ENCODE data around the gene COX14.
"Not testable (repeated sequence)": the region's sequence is repeated elsewhere in the genome, so short reads cannot be mapped to it uniquely, and the experiment has no call there.

The COX14 gene

GRCh38 chr12:50151047-50151687 is 39.1 kb downstream of the COX14 start:
- DNase-seq (ENCODE audit: low read depth) = peak; percentile 52
- TF ChIP-seq CTCF (IDR thresholded peaks at IDR 0.05; ENCODE audit: insufficient read depth, low read depth, low read length, missing control alignments) = no peak
- no peak overlapping the region for H3K4me3 ChIP-seq (ENCODE audit: low read length)

- DNase-seq (ENCODE audit: low read depth); H3K4me3 ChIP-seq (ENCODE audit: low read length): not testable (repeated sequence)
These were observed 42.9 kb downstream of the COX14 start for GRCh38 chr12:50154947-50155346.

DNA sequence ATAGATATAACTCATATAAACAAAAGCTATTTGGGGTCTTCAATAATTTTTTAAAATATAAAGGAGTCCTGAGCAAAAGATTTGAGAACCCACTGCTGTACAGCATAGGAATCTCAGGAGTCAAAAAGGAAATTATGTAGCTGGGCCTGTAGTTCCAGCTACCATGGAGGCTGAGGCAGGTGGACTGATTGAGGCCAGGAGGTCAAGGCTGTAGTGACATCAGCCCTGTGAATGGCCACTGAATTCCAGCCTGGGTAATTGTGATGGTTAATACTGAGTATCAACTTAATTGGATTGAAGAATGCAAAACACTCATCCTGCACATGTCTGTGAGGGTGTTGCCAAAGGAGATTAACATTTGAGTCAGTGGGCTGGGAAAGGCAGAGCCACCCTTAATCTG is 44.6 kb downstream of the COX14 start:
- TF ChIP-seq CTCF (IDR thresholded peaks at IDR 0.05; ENCODE audit: insufficient read depth, low read depth, low read length, missing control alignments) = no peak
- DNase-seq (ENCODE audit: low read depth) = no peak

GRCh38 chr12:50157259-50157658 is 45.2 kb downstream of the COX14 start:
- no peak overlapping the region for H3K4me3 ChIP-seq (ENCODE audit: low read length)
- no peak for TF ChIP-seq CTCF (IDR thresholded peaks at IDR 0.05; ENCODE audit: insufficient read depth, low read depth, low read length, missing control alignments)
- no peak for DNase-seq (ENCODE audit: low read depth)

More for the DNA sequence above, 44.6 kb downstream of the COX14 start:
- H3K4me3 ChIP-seq (ENCODE audit: low read length) = no peak overlapping the region

GRCh38 chr12:50160643-50161042 is 48.6 kb downstream of the COX14 start:
- no peak for TF ChIP-seq CTCF (IDR thresholded peaks at IDR 0.05; ENCODE audit: insufficient read depth, low read depth, low read length, missing control alignments)
- H3K4me3 ChIP-seq (ENCODE audit: low read length) = no peak overlapping the region
- DNase-seq (ENCODE audit: low read depth) = no peak

GRCh38 chr12:50162230-50162629 is 50.2 kb downstream of the COX14 start:
- no peak for DNase-seq (ENCODE audit: low read depth)
- TF ChIP-seq CTCF (IDR thresholded peaks at IDR 0.05; ENCODE audit: insufficient read depth, low read depth, low read length, missing control alignments) = no peak
- H3K4me3 ChIP-seq (ENCODE audit: low read length) = no peak overlapping the region

DNA sequence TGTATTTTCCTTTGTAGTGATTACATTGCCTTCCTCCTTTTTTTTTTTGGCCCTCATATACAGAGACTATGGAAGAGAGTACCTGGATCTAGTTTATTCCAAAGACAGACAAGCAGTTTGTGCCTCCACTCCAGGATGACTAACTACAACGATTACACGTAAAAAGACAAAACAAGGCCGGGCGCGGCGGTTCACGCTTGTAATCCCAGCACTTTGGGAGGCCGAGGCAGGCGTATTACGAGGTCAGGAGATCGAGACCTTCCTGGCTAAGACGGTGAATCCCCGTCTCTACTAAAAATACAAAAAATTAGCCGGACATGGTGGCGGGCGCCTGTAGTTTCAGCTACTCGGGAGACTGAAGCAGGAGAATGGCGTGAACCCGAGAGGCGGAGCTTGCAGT is 52.9 kb downstream of the COX14 start:
- no peak for DNase-seq (ENCODE audit: low read depth)
- H3K4me3 ChIP-seq (ENCODE audit: low read length) = no peak overlapping the region
- TF ChIP-seq CTCF (IDR thresholded peaks at IDR 0.05; ENCODE audit: insufficient read depth, low read depth, low read length, missing control alignments) = no peak

Measured in epithelial cell of esophagus (primary cell).